ENCODE data around the gene CFAP20DC. TPM values are rescaled to one million over a fixed set of nuclear protein-coding genes. Genes with fewer than 3 reads are reported as not detected.

CFAP20DC gene
- total and polyA plus RNA-seq, 2 of the 8 experiments (the other 6 are each of a cell fraction or from before 2014, with no cell fraction given): 2.2 to 2.8 TPM

- no peak for FAIRE-seq
- Histone ChIP-seq H2AK5ac (ENCODE audit: low read depth, low read length) (no peak overlapping the region), H3K4me1 (replicated peaks in 1 of 4; ENCODE audit: control insufficient read depth in 3 of 4, insufficient read depth in 4 of 4, low read length in 3 of 4) (no peaks in the 10 kb centered on the region), H3K79me1 (ENCODE audit: low read depth, low read length) (no peaks in the 10 kb centered on the region), H4K91ac (replicated peaks; ENCODE audit: insufficient read length, low read length) (no peak overlapping the region), H4K20me1 (replicated peaks in 1 of 2; ENCODE audit: control insufficient read depth in 1 of 2, insufficient read depth in 2 of 2, low read length in 2 of 2) (no peaks in the 10 kb centered on the region), H3K79me2 (ENCODE audit: control insufficient read depth in 1 of 2, insufficient read depth in 2 of 2, low read length in 2 of 2) (no peaks in the 10 kb centered on the region), H2BK15ac (ENCODE audit: low read length) (no peak overlapping the region), H2BK5ac (ENCODE audit: low read depth, low read length) (no peak overlapping the region), H3K14ac (ENCODE audit: insufficient read length) (no peak overlapping the region), H3K27me3 (replicated peaks in 1 of 4; ENCODE audit: control insufficient read depth in 3 of 4, extremely low read depth in 1 of 4, insufficient read depth in 3 of 4, low read length in 3 of 4) (no peaks in the 10 kb centered on the region), H3K23ac (ENCODE audit: insufficient read length) (no peak overlapping the region), H4K5ac (ENCODE audit: insufficient read length, low read depth, low read length) (no peak overlapping the region), H3K56ac (replicated peaks; ENCODE audit: insufficient read length, low read depth, low read length) (no peak overlapping the region), H2BK12ac (ENCODE audit: low read depth, low read length) (no peak overlapping the region), H3K4ac (replicated peaks; ENCODE audit: insufficient read length, low read depth, low read length) (no peak overlapping the region), H3K23me2 (ENCODE audit: low read depth, low read length) (no peaks in the 10 kb centered on the region), H2AFZ (ENCODE audit: low read length) (no peak overlapping the region), H3K4me2 (ENCODE audit: insufficient read depth in 1 of 2, low read depth in 2 of 2, low read length in 2 of 2) (no peak overlapping the region), H3K9me3 (ENCODE audit: insufficient read depth in 2 of 2, low read depth in 1 of 2, low read length in 1 of 2) (no peaks in the 10 kb centered on the region), H3K36me3 (ENCODE audit: control insufficient read depth in 2 of 4, insufficient read depth in 4 of 4, low read length in 3 of 4) (no peaks in the 10 kb centered on the region), H3K27ac (ENCODE audit: low read depth, low read length) (no peak overlapping the region), H3K4me3 (ENCODE audit: extremely low read depth in 1 of 4, insufficient read depth in 2 of 4, low read depth in 3 of 4, low read length in 4 of 4) (no peak overlapping the region), H2BK20ac (ENCODE audit: low read length) (no peak overlapping the region), H3K18ac (ENCODE audit: extremely low read depth, low read length) (no peak overlapping the region), H2BK120ac (replicated peaks; ENCODE audit: low read depth, low read length) (no peak overlapping the region), H3K9ac (replicated peaks in 1 of 4; ENCODE audit: extremely low read depth in 1 of 4, low read depth in 3 of 4, low read length in 3 of 4) (no peak overlapping the region), H4K8ac (ENCODE audit: extremely low read depth, insufficient read depth, low read length) (no peak overlapping the region)
- TF ChIP-seq CHD2 (IDR thresholded peaks at IDR 0.05; ENCODE audit: low read length): no peak
- 88% methylated on average over 1 of the region's 1 CpG; no CpG with 5 or more reads in 1 of the 2 experiments for whole genome bisulfite sequencing, 2 experiments (ENCODE audit: extremely low coverage in 1 of 2, insufficient coverage in 1 of 2, insufficient read length in 1 of 2, insufficient replicate concordance in 2 of 2, low coverage in 1 of 2, low lambda C conversion rate in 2 of 2, missing lambda C conversion rate in 1 of 2)
- no peak for DNase-seq (ENCODE audit: low read depth in 1 of 2, low spot score in 2 of 2)
- CTCF ChIA-PET (ENCODE audit: partially characterized antibody): no interaction called here
- POLR2A ChIA-PET (ENCODE audit: partially characterized antibody): no interaction called here
These were observed 192.4 kb downstream of the CFAP20DC start for GRCh38 chr3:58857402-58857801.

Data from H1 (cell line).